ENCODE data around the gene HDAC9.

Gene HDAC9

GRCh38 chr7:18626086-18626485 is 130.5 kb downstream of the HDAC9 start:
- in situ Hi-C loops (cut with HindIII; ENCODE audit: low sequenced_read_pairs): no loop called here
- no peak overlapping the region for H3K4me3 ChIP-seq (ENCODE audit: low read depth, low read length)
- no peak for TF ChIP-seq CTCF (IDR thresholded peaks at IDR 0.05; ENCODE audit: low read depth, low read length)
- DNase-seq (ENCODE audit: low read depth, low spot score): no peak

DNA sequence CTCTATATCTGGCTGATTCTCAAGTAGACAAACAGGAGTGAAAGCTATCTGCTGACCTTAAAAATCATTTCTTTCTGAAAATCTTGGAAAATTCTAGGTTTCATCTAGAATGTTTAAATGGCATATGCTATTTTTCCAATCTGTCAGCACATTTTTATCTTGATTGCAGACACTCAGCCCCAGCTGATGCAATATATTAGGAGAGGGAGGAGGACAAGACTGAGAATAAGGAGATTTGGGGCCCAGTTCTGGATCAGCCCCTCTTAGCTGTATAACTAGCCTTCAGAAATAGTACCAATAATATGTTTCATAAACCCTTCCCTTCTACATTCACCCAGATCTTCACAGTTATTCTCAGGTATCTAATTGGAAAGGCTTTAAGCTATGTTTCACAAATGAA is 131.2 kb downstream of the HDAC9 start:
- DNase-seq (ENCODE audit: low read depth, low spot score): no peak
- no peak for TF ChIP-seq CTCF (IDR thresholded peaks at IDR 0.05; ENCODE audit: low read depth, low read length)
- no peak overlapping the region for H3K4me3 ChIP-seq (ENCODE audit: low read depth, low read length)
- in situ Hi-C loops (cut with HindIII; ENCODE audit: low sequenced_read_pairs): no loop called here

DNA sequence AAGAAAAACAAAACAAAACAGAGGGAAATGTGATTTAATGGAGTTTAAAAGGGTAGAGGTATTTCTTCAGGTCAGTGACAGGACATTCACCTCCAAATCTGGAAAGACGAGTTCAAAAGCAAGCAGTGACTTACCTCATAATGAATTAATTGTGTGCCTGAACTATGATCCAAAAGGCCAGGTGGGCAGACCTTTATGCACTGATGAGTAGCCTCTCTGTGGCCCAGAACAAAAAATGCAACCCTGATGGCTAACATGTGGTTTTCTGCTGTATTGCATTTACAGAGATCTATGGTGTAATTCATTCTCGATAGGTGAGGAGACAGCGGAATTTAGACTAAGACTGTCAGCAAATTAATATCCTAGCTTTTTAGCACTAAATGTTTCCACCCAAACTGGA is 142.0 kb downstream of the HDAC9 start:
- TF ChIP-seq CTCF (IDR thresholded peaks at IDR 0.05; ENCODE audit: low read depth, low read length): no peak
- H3K4me3 ChIP-seq (ENCODE audit: low read depth, low read length): no peak overlapping the region
- no peak for DNase-seq (ENCODE audit: low read depth, low spot score)
- in situ Hi-C loops (cut with HindIII; ENCODE audit: low sequenced_read_pairs): no loop called here

- H3K4me3 ChIP-seq (ENCODE audit: low read depth, low read length): no peak overlapping the region
- DNase-seq (ENCODE audit: low read depth, low spot score): peak; percentile 19
- in situ Hi-C loops (cut with HindIII; ENCODE audit: low sequenced_read_pairs): no loop called here
- TF ChIP-seq CTCF (IDR thresholded peaks at IDR 0.05; ENCODE audit: low read depth, low read length): no peak
These were observed 143.3 kb downstream of the HDAC9 start for GRCh38 chr7:18638594-18639452.

- no peak for DNase-seq (ENCODE audit: low read depth, low spot score)
- H3K4me3 ChIP-seq (ENCODE audit: low read depth, low read length): no peak overlapping the region
- in situ Hi-C loops (cut with HindIII; ENCODE audit: low sequenced_read_pairs): no loop called here
- no peak for TF ChIP-seq CTCF (IDR thresholded peaks at IDR 0.05; ENCODE audit: low read depth, low read length)
These were observed 144.2 kb downstream of the HDAC9 start for GRCh38 chr7:18639711-18640110.

GRCh38 chr7:18644981-18645380 is 149.4 kb downstream of the HDAC9 start:
- H3K4me3 ChIP-seq (ENCODE audit: low read depth, low read length): no peak overlapping the region
- no peak for DNase-seq (ENCODE audit: low read depth, low spot score)
- in situ Hi-C loops (cut with HindIII; ENCODE audit: low sequenced_read_pairs): no loop called here

More at GRCh38 chr7:18644981-18645380, 149.4 kb downstream of the HDAC9 start:
- no peak for TF ChIP-seq CTCF (IDR thresholded peaks at IDR 0.05; ENCODE audit: low read depth, low read length)

Measured in astrocyte of the spinal cord (primary cell).